Effector CD8-positive, alpha-beta T cell (primary cell): Measurements from ENCODE around the gene CHERP.

Experiments
- DNase-seq: peaks from one replicate; lab custom pipeline; 2025; lab: John Stamatoyannopoulos, UW
- total RNA-seq, 4 experiments: gene quantifications; one replicate each; lab custom pipeline; 2026; lab: John Stamatoyannopoulos, UW

Gene CHERP, protein sequence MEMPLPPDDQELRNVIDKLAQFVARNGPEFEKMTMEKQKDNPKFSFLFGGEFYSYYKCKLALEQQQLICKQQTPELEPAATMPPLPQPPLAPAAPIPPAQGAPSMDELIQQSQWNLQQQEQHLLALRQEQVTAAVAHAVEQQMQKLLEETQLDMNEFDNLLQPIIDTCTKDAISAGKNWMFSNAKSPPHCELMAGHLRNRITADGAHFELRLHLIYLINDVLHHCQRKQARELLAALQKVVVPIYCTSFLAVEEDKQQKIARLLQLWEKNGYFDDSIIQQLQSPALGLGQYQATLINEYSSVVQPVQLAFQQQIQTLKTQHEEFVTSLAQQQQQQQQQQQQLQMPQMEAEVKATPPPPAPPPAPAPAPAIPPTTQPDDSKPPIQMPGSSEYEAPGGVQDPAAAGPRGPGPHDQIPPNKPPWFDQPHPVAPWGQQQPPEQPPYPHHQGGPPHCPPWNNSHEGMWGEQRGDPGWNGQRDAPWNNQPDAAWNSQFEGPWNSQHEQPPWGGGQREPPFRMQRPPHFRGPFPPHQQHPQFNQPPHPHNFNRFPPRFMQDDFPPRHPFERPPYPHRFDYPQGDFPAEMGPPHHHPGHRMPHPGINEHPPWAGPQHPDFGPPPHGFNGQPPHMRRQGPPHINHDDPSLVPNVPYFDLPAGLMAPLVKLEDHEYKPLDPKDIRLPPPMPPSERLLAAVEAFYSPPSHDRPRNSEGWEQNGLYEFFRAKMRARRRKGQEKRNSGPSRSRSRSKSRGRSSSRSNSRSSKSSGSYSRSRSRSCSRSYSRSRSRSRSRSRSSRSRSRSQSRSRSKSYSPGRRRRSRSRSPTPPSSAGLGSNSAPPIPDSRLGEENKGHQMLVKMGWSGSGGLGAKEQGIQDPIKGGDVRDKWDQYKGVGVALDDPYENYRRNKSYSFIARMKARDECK
- 30.7 to 44.0 (median 35.7) reads per million in 4 experiments for total RNA-seq

DNA sequence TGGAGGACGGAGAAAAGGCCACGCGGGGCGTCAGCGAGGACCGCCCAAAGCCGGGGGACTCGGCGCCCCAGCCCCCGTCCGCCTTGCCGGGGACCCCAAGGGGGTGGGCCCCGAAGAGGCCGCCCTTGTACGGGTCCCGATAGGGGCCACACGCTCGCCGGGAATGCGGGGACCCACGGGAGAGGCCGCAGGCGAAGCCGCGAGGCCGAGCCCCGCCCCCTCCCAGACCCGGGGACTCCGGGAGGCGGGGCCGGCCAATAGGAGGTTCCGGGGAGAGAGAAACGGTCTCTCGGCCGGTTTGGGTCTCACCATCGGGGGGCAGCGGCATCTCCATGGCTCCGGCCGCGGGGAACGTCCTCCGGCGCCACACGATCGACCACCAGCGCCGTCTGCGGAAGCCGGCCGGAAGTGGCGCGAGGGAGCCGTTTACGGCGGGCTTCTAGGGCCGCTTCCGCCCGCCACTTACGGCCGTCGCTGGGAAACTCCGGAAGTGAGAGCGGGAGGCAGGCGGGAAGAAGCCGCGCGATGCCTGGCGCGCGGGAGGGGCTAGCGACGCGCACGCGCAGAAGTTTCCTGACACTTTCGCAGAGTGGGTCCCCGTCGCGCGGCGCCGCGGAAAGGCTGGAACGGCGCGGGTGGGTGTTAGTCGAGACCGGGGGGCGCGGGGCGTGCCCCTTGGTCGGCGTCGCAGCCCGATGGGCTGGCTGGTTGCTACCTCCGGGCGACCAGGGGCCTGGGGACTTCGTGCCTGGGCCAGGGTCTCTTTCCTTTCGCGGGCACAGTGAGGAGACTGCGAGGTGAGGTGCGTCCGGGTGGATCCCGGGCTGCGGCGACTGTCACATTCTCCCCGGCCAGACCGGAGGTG, at the start of gene CHERP:
Gene CHERP (minus strand): TSS at position 393 of the 865 bp plus-strand sequence. CDS start 59 bp downstream, at position 334.
- DNase-seq: peak; percentile 91

DNA sequence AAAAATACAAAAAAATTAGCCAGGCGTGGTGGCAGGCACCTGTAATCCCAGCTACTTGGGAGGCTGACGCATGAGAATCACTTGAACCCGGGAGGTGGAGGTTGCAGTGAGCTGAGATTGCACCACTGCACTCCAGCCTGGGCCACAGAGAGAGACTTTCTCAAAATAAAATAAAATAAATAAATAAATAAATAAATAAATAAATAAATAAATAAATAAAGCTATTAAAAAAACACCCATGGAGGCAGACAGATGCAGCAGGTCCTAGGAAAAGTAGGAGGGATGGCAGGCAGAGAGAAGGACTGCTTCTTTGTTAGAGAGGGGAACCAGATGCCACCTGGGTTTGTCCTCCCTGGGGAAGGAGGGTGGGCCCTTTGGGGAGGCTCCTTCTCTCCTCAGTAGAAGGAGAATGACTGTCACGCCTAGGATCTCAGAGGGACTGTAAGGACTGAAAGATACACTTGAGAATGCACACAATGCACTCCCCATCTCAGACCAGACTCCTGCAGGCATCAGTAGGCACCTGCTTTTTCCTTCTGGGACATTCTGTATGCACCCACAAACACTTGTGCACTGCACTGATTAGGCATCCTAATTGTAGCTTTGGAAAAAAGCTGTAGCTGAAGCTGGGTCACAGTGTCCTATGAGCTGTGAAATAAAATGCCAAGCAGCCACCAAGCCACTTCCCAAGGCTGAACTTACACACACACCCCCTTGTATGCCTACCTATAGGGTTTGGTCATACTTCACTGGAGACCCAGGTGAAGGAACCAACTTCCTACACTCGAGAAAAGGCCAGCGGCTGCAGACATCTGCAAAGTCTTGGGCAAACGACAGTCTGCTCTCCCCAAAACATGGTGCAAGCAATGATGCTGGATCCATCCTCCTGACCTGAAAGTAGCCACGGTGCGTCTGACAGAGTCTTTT, 48.9 kb upstream of the CHERP start:
- no peak for DNase-seq

DNA sequence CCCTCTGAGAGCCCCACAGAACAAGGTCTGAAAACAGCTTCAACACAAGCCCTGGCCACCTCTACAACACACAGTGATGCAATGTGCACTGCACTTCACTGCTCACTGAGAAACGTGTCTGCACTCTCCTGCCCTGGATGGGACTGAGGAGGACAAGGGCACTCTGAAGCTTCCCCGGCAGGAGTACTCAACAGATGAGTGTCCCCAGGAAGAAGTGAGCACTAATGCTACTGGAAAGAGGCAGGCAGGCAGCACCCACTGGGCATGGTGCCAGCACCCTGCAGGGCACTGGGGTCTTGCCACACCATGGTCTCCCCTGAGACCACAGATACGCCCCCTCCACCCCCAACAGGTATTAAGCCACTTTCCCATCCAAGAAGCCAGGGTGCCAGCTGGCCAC, 47.7 kb upstream of the CHERP start:
- no peak for DNase-seq

GRCh38 chr19:16588824-16589577, 46.8 kb upstream of the CHERP start:
- DNase-seq: no peak

GRCh38 chr19:16587833-16588823, 45.9 kb upstream of the CHERP start:
- no peak for DNase-seq

- DNase-seq: peak; percentile 21
These were observed 45.0 kb upstream of the CHERP start for GRCh38 chr19:16586991-16587832.

DNA sequence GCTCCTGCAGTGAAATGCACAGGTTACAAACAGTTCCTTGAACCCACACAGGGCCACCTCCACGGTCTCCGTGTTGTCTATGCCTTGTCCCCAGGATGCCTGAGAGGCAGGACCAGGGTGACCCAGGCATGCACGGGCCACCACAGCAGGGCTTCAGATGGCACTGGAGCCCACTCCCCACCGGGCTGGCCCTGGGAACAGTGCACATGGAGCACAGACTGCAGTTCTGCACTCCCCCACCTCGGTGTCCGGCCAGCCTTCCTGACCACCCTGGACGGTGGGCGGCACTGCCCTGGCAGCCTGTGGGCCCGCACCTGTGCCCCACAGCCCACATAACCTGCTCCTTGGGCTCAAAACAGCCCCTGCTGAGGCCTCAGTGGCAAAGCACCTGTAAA, 44.2 kb upstream of the CHERP start:
- no peak for DNase-seq

DNA sequence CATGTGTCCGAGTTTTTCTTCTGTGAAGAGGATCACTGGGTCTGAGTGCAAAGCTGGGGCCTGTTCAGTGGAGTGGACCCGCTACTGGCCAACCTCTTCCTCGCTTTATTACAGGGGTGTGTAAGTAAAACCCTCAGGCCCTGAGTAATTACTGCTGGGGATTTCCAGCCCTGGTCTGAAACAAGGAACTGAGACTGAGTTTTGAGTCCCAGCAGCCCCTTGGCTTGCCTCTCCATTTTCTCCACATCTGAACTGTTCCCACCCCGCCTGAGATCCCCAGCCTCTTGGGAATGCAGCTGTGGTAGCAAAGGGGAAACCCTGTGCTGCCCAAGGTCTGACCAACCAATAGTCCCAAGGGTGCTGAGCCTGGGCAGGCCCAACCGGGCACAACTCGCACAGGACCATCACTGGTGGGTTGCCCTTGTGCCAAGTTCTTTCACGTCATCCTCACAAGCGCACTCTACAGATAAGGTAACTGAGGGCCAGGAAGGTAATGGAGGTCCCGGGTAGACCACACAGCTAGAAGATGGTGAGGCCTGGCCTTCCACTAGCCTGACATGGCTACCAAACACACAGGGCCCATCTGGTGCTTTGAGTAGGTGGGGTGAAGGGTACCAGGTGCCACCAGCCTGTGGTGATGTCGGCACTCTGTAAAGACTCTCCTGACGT, 43.7 kb upstream of the CHERP start:
- no peak for DNase-seq

DNA sequence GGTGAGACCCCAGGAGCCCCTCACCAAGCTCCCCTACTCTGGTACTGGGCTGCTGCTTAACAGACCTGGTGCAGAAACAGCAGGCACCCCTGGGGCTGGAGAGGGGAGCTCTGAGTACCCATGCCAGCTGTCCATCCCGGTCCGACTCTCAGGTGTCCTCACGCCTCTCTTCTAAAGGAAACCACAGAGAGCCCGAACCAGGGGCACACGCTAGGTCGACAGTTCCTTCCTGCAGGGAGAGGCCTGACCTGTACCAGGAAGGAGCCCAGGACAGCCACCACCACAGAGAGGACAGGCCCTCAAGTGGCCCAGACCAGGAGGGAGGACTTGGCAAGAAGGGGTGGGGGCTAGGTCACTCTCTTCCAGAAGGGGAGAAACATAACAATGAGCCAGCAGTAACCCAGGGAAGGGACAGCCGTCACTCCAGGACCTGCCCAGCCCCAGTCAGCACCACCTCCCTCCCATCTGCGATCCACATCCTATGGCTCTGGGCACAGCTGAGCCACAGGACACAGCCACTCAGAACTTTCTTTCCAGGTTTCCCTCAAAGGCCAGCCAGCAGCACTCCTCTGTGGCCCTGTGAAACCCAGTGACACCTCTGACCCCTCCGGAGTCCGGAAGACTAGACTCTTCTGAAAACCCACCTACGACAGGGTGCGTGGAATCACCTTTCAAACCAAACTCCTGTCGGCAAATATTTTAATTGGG, 43.0 kb upstream of the CHERP start:
- DNase-seq: no peak

DNA sequence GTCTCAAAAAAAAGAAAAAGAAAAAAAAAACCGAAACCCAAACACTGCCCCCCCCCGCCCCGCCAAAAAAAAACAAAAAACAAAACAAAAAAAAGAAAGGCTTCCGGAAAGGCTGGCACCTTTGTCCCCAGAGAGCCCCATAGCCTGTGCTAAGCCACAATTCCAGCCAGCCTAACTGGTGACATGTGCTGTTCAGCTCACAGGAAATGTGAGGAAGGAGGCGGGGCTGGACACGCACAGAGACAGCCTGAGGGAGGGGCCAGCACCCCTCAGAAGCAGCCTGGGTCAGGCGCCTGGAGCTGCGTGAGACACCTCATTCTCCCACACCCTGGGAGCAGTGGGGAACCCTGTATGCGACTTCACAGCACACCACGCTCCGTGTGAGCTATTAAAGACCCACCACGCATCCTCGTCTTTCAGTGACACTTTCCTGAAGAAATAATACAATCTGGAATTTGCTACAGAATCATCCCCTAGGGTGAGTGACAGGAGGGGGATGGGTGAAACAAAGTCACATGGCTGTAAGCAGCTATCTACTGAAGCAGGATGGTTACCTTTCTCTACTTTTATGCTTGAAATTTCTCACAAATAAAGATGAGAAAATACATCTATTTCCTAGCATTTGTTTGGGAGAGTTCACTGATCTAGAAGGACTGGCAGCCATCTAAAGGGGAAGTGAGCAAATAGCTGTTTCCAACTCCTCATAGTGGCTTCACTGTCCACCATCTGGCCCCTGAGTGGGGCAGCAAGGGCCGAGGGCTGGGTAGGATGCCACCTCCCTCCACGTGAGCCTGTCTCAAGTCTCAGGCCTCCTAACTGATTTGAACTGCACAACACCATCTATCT, 42.2 kb upstream of the CHERP start:
- peak; percentile 75 for DNase-seq

GRCh38 chr19:16582486-16583261, 40.4 kb upstream of the CHERP start:
- no peak for DNase-seq

DNA sequence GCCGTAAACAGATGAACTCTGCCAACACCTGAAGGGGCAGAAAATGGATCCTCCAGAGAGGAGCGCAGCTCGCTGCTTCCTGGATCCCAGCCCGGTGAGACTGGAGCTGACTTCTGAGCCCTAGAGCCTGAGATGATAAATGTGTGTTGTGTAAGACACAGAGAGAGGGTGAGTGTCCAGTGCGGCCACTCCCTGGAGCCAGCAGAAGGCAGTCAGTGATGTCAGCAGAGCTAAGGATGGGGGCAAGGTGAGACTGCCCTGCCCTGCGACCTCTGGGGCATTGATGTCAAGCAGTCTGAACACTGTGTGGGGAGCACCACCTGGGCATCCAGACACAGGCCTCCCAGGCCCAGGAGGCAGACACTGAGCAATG, 39.7 kb upstream of the CHERP start:
- no peak for DNase-seq

DNA sequence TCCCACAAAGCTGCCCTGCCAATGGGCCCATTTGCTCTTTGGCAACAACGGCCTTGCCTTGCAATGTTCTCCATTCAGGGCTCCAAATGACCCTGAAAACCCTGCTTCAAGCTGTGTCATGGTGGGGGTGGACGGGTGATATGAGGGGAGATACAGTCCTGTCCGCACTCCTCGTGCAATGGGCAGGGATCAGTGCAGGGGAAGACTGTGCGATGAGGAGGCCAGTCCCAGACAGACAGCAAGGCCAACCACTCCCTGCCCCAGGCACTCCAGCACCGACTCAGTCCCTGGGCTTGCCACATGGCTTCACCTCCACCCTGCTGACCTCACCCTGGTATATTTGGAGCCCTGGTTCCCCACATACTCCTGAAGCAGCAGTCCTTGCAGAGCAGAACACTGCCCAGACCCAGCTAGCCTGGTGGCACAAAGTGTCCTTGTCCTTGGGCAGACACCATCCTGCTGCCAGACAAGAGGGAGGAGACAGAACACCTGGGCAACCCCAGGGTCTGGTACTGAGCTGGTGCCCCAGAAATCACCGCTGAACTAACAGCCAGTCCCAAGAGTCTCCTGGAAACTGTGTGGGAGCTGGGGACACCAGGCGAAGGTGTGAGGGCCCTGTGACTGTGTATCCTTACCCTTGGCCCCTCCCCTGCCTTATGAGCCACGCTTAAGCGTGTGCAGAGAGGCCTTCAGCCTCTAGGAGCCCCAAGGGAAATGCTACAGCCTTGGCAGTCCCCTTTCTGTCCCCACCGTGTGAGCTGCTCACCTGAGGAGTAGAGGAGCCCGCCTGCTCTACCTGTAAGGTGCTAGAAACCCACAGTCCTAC, 39.1 kb upstream of the CHERP start:
- DNase-seq: no peak

GRCh38 chr19:16579381-16579780, 37.1 kb upstream of the CHERP start:
- DNase-seq: no peak
